DND-41 (cell line): ENCODE data around the gene FRS3.

ENCODE experiments used
- ATAC-seq: fragments of 200-7000 bp; cut with Tn5 transposase; 3 replicates; pipeline ENCODE4 v1.9.1; 2021; ENCODE audit warnings: low read depth; ENCODE audit not compliant: insufficient read depth
- DNase-seq: peaks from one replicate; pipeline ENCODE4 v3.0.0-alpha.2; 2020
- H2AFZ ChIP-seq: 2 replicates; pipeline ENCODE4 v1.6.0; 2012; ENCODE audit warnings: low read depth, low read length
- H3K27ac ChIP-seq: 2 replicates; pipeline ENCODE4 v1.5.1; 2012; ENCODE audit warnings: low read length, inconsistent platforms
- H3K27me3 ChIP-seq: fragments of 200-600 bp; sonication (generic); 2 replicates; pipeline ENCODE4 v1.6.0; 2012; ENCODE audit warnings: low read length, mild to moderate bottlenecking, inconsistent platforms; ENCODE audit not compliant: insufficient read depth, poor library complexity
- H3K36me3 ChIP-seq: 2 replicates; pipeline ENCODE4 v1.5.1; 2012; ENCODE audit warnings: low read length, inconsistent platforms; ENCODE audit not compliant: insufficient read depth
- H3K4me1 ChIP-seq: 2 replicates; pipeline ENCODE4 v1.5.1; 2012; ENCODE audit warnings: mild to moderate bottlenecking, low read length; ENCODE audit not compliant: insufficient read depth
- H3K4me2 ChIP-seq: 2 replicates; pipeline ENCODE4 v1.6.0; 2012; ENCODE audit warnings: mild to moderate bottlenecking, moderate library complexity, low read length, inconsistent platforms; ENCODE audit not compliant: insufficient read depth
- H3K4me3 ChIP-seq, 2 experiments: fragments of 200-600 bp in 1 of 2; shearing (Covaris generic) in 1 of 2; 2 replicates each; pipeline ENCODE4 v1.5.1; 2012 to 2016; ENCODE audit warnings: inconsistent platforms in 2 of 2, low read length in 2 of 2, mild to moderate bottlenecking in 2 of 2, low read depth in 1 of 2, moderate library complexity in 1 of 2
- H3K79me2 ChIP-seq: 2 replicates; pipeline ENCODE4 v1.6.0; 2012; ENCODE audit warnings: low read length, inconsistent platforms; ENCODE audit not compliant: insufficient read depth
- H3K9ac ChIP-seq: 2 replicates; pipeline ENCODE4 v1.6.0; 2012; ENCODE audit warnings: low read depth, mild to moderate bottlenecking, inconsistent platforms, low read length, moderate library complexity
- H3K9me3 ChIP-seq: 2 replicates; pipeline ENCODE4 v1.5.1; 2012; ENCODE audit warnings: low read length, moderate library complexity, mild to moderate bottlenecking, inconsistent platforms; ENCODE audit not compliant: insufficient read depth, severe bottlenecking
- H4K20me1 ChIP-seq: 2 replicates; pipeline ENCODE4 v1.6.0; 2012; ENCODE audit warnings: low read length; ENCODE audit not compliant: insufficient read depth
- CTCF ChIP-seq: IDR thresholded peaks from 2 replicates; pipeline ENCODE4 v1.5.1; 2012; ENCODE audit warnings: borderline replicate concordance, low read length, moderate library complexity, mild to moderate bottlenecking; ENCODE audit not compliant: poor library complexity, severe bottlenecking; ENCODE audit errors: extremely low read depth
- EZH2 ChIP-seq: IDR thresholded peaks from 3 replicates; pipeline ENCODE4 v1.6.1; 2012; ENCODE audit warnings: borderline replicate concordance, low read depth, mild to moderate bottlenecking, moderate library complexity, low read length, inconsistent platforms; ENCODE audit not compliant: severe bottlenecking

The FRS3 gene

DNA sequence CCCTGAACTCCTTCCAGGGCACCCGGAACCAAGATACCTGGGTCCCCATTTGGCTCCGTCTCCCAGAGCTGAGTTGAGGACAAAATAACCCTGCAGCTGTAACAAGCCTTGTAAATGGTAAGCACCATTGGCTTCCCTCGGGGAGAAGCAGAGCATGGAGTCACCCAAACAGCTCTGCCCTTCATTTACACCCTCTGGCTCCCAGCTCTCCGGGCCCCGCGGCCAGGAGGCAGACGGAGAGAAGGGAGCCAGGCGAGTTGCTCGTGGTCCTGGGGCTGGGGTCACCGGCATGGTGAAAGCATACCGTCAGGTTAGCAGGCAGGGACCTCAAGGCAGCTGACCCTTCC is 46.4 kb downstream of the FRS3 start:
- H3K4me3 ChIP-seq = peak overlapping the region in 1 of 2 experiments; percentile 84; a peak in 1 of 4 replicates
- H3K4me1 ChIP-seq = peaks cover 31% of the 10 kb centered on the region
- no peak overlapping the region; the same call in 1 of the 2 replicates for H3K9ac ChIP-seq
- no peak overlapping the region for H2AFZ ChIP-seq
- ATAC-seq = no peak
- H3K36me3 ChIP-seq = no peaks in the 10 kb centered on the region; the same call in 1 of the 2 replicates
- DNase-seq = no peak
- H3K27ac ChIP-seq = no peak overlapping the region
- TF ChIP-seq EZH2 (no peak), CTCF (no peak)
- H3K27me3 ChIP-seq = no peaks in the 10 kb centered on the region
- peaks cover 16% of the 10 kb centered on the region for H4K20me1 ChIP-seq
- H3K79me2 ChIP-seq = no peaks in the 10 kb centered on the region
- peak overlapping the region; percentile 66 for H3K4me2 ChIP-seq
- no peaks in the 10 kb centered on the region for H3K9me3 ChIP-seq

DNA sequence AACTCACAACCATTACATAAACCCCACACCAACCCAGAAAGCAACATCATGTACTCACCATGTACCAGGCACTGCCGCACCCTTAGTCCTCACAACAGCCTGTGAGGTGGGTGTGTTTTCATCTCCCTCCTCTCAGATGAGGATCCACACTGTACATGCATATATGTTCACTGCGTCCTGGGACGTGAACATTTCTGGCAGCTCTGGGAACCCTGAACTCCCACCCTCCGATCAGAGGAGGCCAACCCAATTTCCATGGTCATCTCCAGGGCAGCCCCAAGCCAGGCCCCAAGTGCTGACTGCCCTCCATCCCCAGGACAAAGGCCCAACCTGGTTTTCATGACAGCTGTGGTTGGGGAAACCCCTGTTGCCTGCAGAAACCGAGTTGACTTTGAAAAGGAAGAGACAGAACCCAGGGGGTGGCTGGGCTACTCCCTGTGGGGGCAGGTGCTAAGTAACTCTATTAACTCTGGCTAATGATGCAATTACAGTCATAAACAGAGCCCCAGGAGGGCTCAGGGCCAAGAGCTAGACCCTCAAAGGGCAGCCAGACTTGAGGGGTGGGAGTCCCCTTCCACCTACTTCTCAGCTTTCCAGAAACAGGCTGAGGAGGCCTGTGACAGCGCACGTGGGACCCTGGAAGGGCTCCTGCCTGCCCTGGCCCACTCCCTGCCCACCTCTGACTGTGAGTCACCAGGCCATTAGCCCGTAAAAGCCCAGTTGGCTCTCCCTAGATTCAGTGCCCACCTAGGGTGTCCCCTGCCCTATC is 46.9 kb downstream of the FRS3 start:
- Histone ChIP-seq H2AFZ (no peak overlapping the region), H3K4me3 (no peak overlapping the region), H3K4me1 (peaks cover 31% of the 10 kb centered on the region), H4K20me1 (peaks cover 16% of the 10 kb centered on the region), H3K79me2 (no peaks in the 10 kb centered on the region), H3K9ac (no peak overlapping the region), H3K27ac (no peak overlapping the region), H3K4me2 (peak overlapping the region; percentile 66; the same call in 1 of the 2 replicates), H3K36me3 (no peaks in the 10 kb centered on the region; the same call in 1 of the 2 replicates), H3K9me3 (no peaks in the 10 kb centered on the region), H3K27me3 (no peaks in the 10 kb centered on the region)
- ATAC-seq = no peak
- TF ChIP-seq CTCF (no peak), EZH2 (no peak)
- no peak for DNase-seq

GRCh38 chr6:41732149-41732548 is 47.6 kb downstream of the FRS3 start:
- Histone ChIP-seq H3K4me1 (peaks cover 31% of the 10 kb centered on the region), H3K9me3 (no peaks in the 10 kb centered on the region), H4K20me1 (peaks cover 16% of the 10 kb centered on the region), H2AFZ (no peak overlapping the region), H3K79me2 (no peaks in the 10 kb centered on the region), H3K36me3 (no peaks in the 10 kb centered on the region; the same call in 1 of the 2 replicates), H3K4me3 (no peak overlapping the region), H3K27me3 (no peaks in the 10 kb centered on the region), H3K4me2 (no peak overlapping the region), H3K9ac (no peak overlapping the region), H3K27ac (no peak overlapping the region)
- no peak for ATAC-seq
- no peak for TF ChIP-seq CTCF
- no peak for TF ChIP-seq EZH2
- DNase-seq = no peak
